ENCODE results near the gene PRKCE. TPM values are rescaled to one million over a fixed set of nuclear protein-coding genes. Genes with fewer than 3 reads are reported as not detected.
A peak's percentile ranks its signal among the peaks of the same experiment; 100 is the strongest.

The PRKCE gene
- polyA plus RNA-seq, 1 of the 3 experiments (the other 2 are of a cell fraction), result 16.3 TPM

- no peak for TF ChIP-seq USF2 (IDR thresholded peaks at IDR 0.05; ENCODE audit: borderline replicate concordance, low read depth, low read length)
- TF ChIP-seq REST (IDR thresholded peaks at IDR 0.05; ENCODE audit: low read depth, low read length), result no peak
- no peak for TF ChIP-seq MAX (IDR thresholded peaks at IDR 0.05; ENCODE audit: low read depth)
- no peak for TF ChIP-seq TAF1 (IDR thresholded peaks at IDR 0.05; ENCODE audit: borderline replicate concordance, low read depth, low read length)
- TF ChIP-seq MEF2A (IDR thresholded peaks at IDR 0.05; ENCODE audit: borderline replicate concordance, low read depth), result no peak
- no peak for TF ChIP-seq USF1 (IDR thresholded peaks at IDR 0.05; ENCODE audit: borderline replicate concordance, low read depth)
- peak; percentile 37 for TF ChIP-seq FOSL2 (IDR thresholded peaks at IDR 0.05; ENCODE audit: borderline replicate concordance, low read depth)
- no peak for TF ChIP-seq RFX5 (IDR thresholded peaks at IDR 0.05; ENCODE audit: low read length)
- TF ChIP-seq NFIC (IDR thresholded peaks at IDR 0.05; ENCODE audit: borderline replicate concordance), result peak; percentile 30; the same call in 1 of the 2 replicates
- TF ChIP-seq SIN3A (IDR thresholded peaks at IDR 0.05; ENCODE audit: borderline replicate concordance, low read depth, low read length), result no peak
- TF ChIP-seq RCOR1 (IDR thresholded peaks at IDR 0.05; ENCODE audit: low read length), result no peak
- peak in 1 of 2 experiments; percentile 10; a peak in 1 of 4 replicates for TF ChIP-seq EP300 (IDR thresholded peaks at IDR 0.05; ENCODE audit: borderline replicate concordance in 1 of 2, low read depth in 1 of 2, low read length in 1 of 2)
- TF ChIP-seq ZBTB33 (IDR thresholded peaks at IDR 0.05; ENCODE audit: borderline replicate concordance, low read depth), result no peak
- TF ChIP-seq CHD2 (IDR thresholded peaks at IDR 0.05; ENCODE audit: low read length, partially characterized antibody), result no peak
- no peak for TF ChIP-seq ELF1 (IDR thresholded peaks at IDR 0.05)
- TF ChIP-seq RAD21 (IDR thresholded peaks at IDR 0.05; ENCODE audit: low read length), result no peak
- no peak for TF ChIP-seq RXRA (IDR thresholded peaks at IDR 0.05; ENCODE audit: borderline replicate concordance, low read depth)
- TF ChIP-seq TEAD4 (IDR thresholded peaks at IDR 0.05; ENCODE audit: borderline replicate concordance, insufficient read depth), result no peak
- TF ChIP-seq TCF12 (IDR thresholded peaks at IDR 0.05), result peak; percentile 41; the same call in 1 of the 2 replicates
- no peak for TF ChIP-seq GABPA (IDR thresholded peaks at IDR 0.05; ENCODE audit: low read depth)
These were observed 447.2 kb downstream of the PRKCE start (continued) for GRCh38 chr2:46098621-46099062.

Data from SK-N-SH (cell line).